H4 (cell line): ENCODE data around the gene PARN. TPM values are rescaled to one million over a fixed set of nuclear protein-coding genes. Genes with fewer than 3 reads are reported as not detected.
"Not testable (repeated sequence)": the region's sequence is repeated elsewhere in the genome, so short reads cannot be mapped to it uniquely, and the experiment has no call there.

Experiments used
- DNase-seq: peaks from one replicate; pipeline ENCODE4 v3.0.0-alpha.2; 2015; ENCODE audit warnings: low spot score
- total RNA-seq: library from RNA; depleted of rRNA; stranded (reverse); fragments of >200 nt; shearing (Covaris generic); gene quantifications from 2 replicates; pipeline ENCODE4 v1.2.3, GENCODE V29; 2014

Gene PARN
- total RNA-seq, 1 experiment from 2014 or later = 32.2 TPM

DNA sequence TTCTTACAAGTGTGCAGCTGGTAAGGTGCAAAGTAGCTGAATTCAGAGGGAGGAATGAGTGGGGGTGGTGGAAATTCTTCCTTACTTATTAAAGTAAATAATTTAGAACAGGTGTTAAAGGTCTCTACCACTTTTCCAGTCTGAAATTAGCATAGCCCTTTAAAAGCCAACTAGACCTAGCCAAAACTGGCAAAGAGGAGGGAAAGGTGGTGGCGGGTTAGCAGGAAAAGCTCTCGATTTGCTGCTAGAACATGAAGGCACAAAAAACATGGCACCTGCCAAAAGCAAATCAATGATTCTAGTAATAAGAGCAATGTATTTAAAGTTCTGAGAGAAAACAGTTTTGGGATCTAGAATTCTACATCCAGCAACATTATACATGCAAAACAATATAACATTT lies 157.7 kb downstream of the PARN start:
- no peak for DNase-seq

GRCh38 chr16:14470788-14471187 lies 159.3 kb downstream of the PARN start:
- DNase-seq = no peak

DNA sequence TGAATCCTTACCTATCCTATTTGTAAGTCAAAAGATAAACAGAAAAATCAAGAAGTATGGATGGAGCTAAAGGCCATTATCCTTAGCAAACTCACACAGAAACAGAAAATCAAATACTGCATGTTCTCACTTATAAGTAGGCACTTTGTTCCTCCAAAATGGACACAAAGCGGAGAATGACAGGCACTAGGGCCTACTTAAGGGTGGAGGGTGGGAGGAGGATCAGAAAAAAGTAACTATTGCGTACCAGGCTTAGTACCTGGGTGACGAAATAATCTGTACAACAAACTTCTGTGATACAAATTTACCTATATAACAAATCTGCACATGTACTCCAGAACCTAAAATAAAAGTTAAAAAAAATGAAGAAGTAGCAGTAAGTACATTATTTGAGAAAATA lies 164.3 kb downstream of the PARN start:
- no peak for DNase-seq

DNA sequence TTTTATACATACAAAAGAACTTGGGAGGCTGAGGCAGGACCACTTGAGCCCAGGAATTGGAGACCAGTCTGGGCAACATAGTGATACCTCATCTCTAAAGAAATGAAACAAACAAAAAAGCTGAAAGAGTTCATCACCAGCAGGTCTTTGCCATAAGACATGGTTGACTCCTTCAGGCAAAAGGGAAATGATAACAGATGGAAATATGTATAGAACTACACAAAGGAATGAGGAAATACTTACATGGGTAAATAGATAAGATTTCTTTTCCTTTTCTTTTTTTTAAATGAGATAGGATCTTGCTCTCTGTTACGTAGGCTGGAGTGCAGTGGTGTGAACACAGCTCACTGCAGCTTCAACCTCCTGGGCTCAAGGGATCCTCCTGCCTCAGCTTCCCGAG lies 165.3 kb downstream of the PARN start:
- no peak for DNase-seq

GRCh38 chr16:14464192-14464591 lies 165.9 kb downstream of the PARN start:
- DNase-seq = no peak

DNA sequence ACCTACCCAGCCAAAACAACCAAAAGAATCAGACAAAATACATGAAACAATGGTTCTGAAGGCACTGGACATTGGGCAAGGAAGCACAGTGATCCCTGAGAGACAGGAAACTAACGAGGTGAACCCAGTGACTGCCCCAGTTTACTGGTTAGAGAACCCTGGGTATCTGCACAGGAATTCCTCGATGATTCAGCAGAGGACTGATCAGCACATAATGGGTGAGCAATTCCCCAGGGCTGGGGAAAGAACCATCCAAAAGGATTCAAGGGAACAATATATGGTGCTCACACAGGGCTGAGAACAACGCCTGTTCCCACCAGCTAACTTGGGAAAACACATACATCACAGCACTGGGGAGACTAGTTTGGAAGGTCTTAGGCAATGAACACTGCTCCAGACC lies 167.2 kb downstream of the PARN start:
- DNase-seq = no peak

- DNase-seq = no peak
Observed at GRCh38 chr16:14460726-14461125, 169.3 kb downstream of the PARN start.

DNA sequence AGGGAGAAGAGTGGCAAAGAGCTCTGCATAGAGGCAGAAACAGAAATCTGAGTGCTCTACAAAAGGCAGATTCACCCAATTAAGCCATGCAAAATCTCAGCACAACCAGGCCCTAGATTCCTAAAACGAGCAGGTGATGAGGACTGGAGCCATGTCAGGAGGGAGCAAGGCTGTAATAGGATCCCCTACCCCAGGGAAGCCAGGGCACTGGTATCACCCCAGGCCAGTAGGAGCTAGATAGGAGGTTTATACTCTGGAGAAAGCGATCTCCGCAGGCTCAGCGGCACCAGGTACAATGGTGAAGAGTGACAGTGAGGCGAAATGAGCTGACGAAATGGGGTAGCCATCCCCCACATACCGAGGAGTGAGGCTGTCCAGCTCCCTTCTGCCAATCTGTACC lies 171.5 kb downstream of the PARN start:
- DNase-seq = no peak

DNA sequence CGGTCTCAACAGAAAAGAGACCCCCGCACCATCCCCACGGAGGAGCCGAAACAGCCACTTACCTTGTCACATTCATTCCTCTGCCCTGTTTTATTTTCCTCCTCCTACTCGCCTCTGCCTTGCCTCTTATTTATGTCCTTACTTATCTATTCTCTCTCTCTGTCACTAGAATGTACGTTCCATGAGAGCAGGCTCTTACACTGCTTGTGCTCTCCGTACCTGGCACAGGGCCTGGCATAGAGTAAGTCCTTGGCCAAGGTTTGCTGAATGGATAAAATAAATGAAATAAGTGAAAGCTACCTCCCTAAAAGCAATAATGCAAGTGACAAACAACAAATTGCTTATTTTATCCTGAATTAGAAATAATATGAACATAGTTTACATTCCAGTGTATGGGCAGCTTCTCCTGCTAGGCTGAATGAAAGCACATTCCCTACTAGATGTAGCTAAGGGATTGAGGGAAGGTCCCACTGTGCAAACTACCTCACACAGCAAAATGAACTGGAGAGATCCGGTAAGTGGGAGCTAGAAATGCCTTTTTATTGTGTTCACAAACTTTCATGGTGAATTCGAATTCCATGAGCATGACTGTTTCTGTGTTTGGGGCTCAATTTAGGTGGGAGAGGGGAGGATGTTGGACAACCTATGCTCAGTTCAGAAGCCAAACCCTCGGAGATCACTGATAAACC lies 173.1 kb downstream of the PARN start:
- DNase-seq = no peak

GRCh38 chr16:14455573-14455972 lies 174.5 kb downstream of the PARN start:
- no peak for DNase-seq

GRCh38 chr16:14454391-14454790 lies 175.7 kb downstream of the PARN start:
- DNase-seq = no peak

DNA sequence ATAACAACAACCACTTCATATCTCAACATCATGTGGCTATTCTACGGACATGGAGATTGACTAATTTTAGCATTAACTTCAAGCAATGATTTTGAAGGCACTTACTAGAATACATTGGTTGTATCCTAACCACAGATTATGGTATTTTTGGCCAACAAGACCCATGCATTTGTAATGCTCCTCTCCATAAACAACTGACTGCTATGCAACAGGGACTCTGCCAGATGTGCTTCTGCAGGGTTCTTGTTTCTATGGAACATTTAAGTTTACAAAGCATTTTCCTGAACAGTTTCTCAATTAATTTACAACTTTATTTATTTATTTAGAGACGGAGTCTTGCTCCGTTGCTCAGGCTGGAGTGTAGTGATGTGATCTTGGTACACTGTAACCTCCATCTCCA lies 178.0 kb downstream of the PARN start:
- no peak for DNase-seq

DNA sequence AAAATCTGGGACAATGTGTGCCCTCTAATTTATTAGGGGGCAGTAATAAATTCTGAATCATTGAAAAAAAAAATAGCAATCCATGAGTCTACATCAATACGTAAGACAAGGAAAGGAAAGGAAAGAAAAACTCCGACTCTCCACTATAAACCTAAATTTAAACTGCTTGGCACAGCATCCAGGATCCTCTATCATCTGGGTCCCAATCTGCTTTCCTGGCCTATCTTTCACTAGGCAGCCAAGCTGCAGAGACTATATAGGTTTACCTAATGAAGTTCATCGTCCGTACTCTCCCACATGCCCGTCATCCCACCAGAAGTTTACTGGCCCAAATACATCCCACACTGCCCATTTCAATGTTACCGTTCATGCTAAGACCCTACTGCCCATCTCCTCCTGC lies 179.2 kb downstream of the PARN start:
- no peak for DNase-seq

DNA sequence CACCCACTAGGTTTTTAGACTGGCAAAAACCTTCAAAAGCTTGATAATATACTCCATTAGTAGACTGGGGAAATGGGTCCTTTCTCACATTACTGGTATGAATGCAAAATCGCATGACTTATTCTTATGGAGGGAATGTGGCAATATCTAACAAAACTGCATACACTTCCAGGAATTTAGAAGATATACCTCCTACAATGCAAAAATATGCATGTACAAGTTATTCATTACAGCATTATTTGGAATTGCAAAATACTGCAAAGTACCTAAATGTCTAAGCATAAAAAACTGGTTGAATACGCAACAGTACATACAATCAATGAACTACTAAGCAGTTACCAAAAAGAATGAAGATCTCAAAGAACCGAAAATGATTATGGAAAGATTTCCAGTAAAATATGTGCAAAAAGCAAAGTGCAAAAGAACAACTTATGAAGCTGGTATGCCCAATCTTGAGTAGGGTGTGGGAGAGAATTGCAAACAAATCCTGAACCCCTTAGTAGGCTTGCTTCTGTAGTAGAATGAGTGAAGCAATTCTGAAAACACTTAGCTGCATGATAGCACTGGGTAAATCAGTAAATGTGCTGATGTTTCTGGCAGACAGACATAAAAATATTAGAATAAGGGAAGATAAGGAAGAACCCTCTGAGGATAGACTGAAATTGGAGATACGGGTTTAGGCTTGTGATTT lies 180.1 kb downstream of the PARN start:
- DNase-seq = no peak

DNA sequence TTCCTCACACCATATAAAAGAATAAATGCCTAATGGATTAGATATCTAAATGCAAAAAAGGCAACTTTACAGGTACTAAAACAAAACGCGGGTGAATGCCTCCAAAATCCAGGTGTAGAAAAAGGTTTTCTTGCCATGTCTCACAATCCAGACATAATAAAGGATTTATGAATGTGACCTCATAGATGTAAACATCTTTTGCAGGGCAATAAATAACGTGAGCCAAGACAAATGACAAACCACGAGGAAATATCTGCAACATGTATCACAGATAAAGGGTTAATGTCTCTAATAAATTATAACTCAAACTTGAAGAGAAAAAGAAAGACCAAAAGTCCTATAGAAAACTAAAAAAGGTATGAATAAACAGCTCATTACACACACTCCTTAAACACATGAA lies 180.7 kb downstream of the PARN start:
- DNase-seq = no peak

- no peak for DNase-seq
Observed at GRCh38 chr16:14448879-14449278, 181.2 kb downstream of the PARN start.

GRCh38 chr16:14447783-14448182 lies 182.3 kb downstream of the PARN start:
- DNase-seq = no peak

GRCh38 chr16:14446796-14447195 lies 183.3 kb downstream of the PARN start:
- no peak for DNase-seq

GRCh38 chr16:14445937-14446715 lies 183.9 kb downstream of the PARN start:
- no peak for DNase-seq

- no peak for DNase-seq
Observed at GRCh38 chr16:14444979-14445810, 184.9 kb downstream of the PARN start.

GRCh38 chr16:14441533-14441932 lies 188.5 kb downstream of the PARN start:
- not testable (repeated sequence) for DNase-seq

DNA sequence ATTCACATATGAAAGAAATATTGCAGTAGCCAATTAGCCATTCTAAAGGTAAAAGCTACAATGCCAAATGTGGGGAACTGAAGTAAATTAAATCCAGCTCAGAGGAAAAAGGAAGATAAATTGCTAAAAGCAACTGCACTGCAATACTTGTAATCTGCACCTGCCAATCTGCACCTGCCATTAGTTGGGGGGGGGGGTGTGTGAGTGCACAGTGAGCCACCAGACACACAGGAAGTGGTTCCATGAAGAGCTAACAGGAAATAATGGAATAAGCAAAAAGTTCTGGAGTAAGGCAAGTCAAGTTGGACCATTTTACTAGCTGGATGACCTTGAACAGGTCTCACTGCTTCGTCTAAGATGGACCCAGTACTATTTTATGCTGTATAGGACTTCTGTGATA lies 191.8 kb downstream of the PARN start:
- no peak for DNase-seq
